ENCODE data around the gene CLDN1. TPM values are rescaled to one million over a fixed set of nuclear protein-coding genes. Genes with fewer than 3 reads are reported as not detected.

CLDN1 gene
- total and polyA plus RNA-seq, 12 donors, result 0.10 to 0.78 (median 0.17) TPM; not detected in 2

- Histone ChIP-seq H3K27ac (no peak overlapping the region), H3K36me3 (no peaks in the 10 kb centered on the region), H3K4me1 (peaks cover 0 to 9% (median 0%) of the 10 kb centered on the region in 9 donors), H3K27me3 (no peaks in the 10 kb centered on the region), H3K9me3 (peaks cover 0 to 4% (median 0%) of the 10 kb centered on the region in 11 donors), H3K4me3 (no peak overlapping the region)
- peak in 1 of 8 donors; percentile 47 for ATAC-seq
- DNase-seq, result no peak
- TF ChIP-seq CTCF (IDR thresholded peaks at IDR 0.05), result no peak
- intact Hi-C loops (cut with DNase I), result no loop called here
Observed at GRCh38 chr3:190339130-190339529, 16.9 kb upstream of the CLDN1 start.

GRCh38 chr3:190338717-190339116, 16.5 kb upstream of the CLDN1 start:
- Histone ChIP-seq H3K27me3 (no peaks in the 10 kb centered on the region), H3K4me3 (no peak overlapping the region), H3K4me1 (peaks cover 0 to 9% (median 0%) of the 10 kb centered on the region in 9 donors), H3K36me3 (no peaks in the 10 kb centered on the region), H3K27ac (no peak overlapping the region), H3K9me3 (peaks cover 0 to 4% (median 0%) of the 10 kb centered on the region in 11 donors)
- no peak for TF ChIP-seq CTCF (IDR thresholded peaks at IDR 0.05)
- peak in 1 of 2 donors; percentile 9 for DNase-seq
- peak in 3 of 8 donors; percentile 30 to 64 (median 57) for ATAC-seq
- intact Hi-C loops (cut with DNase I), result no loop called here

GRCh38 chr3:190337301-190337700, 15.1 kb upstream of the CLDN1 start:
- ATAC-seq (no peak), DNase-seq (no peak)
- Histone ChIP-seq H3K4me3 (no peak overlapping the region), H3K36me3 (no peaks in the 10 kb centered on the region), H3K9me3 (peaks cover 0 to 2% (median 0%) of the 10 kb centered on the region in 11 donors), H3K27ac (no peak overlapping the region), H3K4me1 (peaks cover 0 to 9% (median 0%) of the 10 kb centered on the region in 9 donors), H3K27me3 (no peaks in the 10 kb centered on the region)
- WGBS, 2 donors, result 83 to 87% methylated on average over 5 of the region's 5 CpGs
- intact Hi-C loops (cut with DNase I), result no loop called here
- no peak for TF ChIP-seq CTCF (IDR thresholded peaks at IDR 0.05)

GRCh38 chr3:190336516-190337189, 14.4 kb upstream of the CLDN1 start:
- no peaks in the 10 kb centered on the region for H3K9me3 ChIP-seq
- TF ChIP-seq CTCF (IDR thresholded peaks at IDR 0.05), result no peak
- intact Hi-C loops (cut with DNase I), result no loop called here
- 50 to 64% methylated on average over 3 of the region's 3 CpGs for WGBS, 2 donors
- H3K27ac ChIP-seq, result no peak overlapping the region
- H3K4me1 ChIP-seq, result peaks cover 0 to 9% (median 0%) of the 10 kb centered on the region in 9 donors
- DNase-seq (no peak), ATAC-seq (peak in 5 of 8 donors; percentile 42 to 67 (median 61))
- H3K4me3 ChIP-seq, result no peak overlapping the region
- H3K27me3 ChIP-seq, result no peaks in the 10 kb centered on the region
- H3K36me3 ChIP-seq, result no peaks in the 10 kb centered on the region
